ENCODE measurements around the gene EREG.

DNA sequence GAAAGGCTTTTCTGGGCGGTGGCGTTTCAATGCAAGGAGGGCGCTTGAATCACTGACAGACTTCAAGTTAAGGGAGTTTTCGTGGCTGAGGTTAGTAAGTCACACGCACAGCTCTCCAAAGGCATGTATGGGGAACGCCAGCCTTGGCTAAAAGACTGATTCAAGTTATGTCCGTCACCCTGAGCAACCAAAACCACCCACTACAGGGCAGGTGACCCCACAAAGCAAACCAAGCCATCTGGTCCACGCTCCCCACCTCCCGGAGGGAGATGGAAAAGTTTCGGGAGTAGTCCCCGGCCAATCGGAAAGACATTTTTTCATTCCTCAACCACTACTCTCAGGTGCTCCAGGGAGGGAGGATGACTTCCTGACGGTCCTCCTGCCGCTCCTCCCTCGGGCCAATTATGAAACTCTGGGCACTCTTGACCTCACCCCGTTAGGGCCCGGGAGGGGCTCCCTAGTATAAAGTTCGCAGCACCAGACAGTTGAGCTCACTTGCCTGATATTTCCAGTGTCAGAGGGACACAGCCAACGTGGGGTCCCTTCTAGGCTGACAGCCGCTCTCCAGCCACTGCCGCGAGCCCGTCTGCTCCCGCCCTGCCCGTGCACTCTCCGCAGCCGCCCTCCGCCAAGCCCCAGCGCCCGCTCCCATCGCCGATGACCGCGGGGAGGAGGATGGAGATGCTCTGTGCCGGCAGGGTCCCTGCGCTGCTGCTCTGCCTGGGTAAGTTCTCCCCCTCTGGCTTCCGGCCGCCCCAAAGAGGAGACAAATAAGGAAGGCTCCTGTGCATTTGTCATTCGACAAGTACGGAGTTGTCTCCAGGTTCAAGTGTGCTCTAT, at the start of gene EREG:
- no peak for TF ChIP-seq EP300 (IDR thresholded peaks at IDR 0.05)
- no peak for TF ChIP-seq CTCF (IDR thresholded peaks at IDR 0.05)
- TF ChIP-seq POLR2AphosphoS5 (IDR thresholded peaks at IDR 0.05) = no peak
- TF ChIP-seq POLR2A (IDR thresholded peaks at IDR 0.05) = no peak

All from suprapubic skin (tissue), 4 donors.